GM21717 (cell line): Measurements from ENCODE around the gene SLC9C2.
"Not testable (repeated sequence)": the region's sequence is repeated elsewhere in the genome, so short reads cannot be mapped to it uniquely, and the experiment has no call there.

Experiments used
- ATAC-seq: cut with Tn5 transposase; IDR thresholded peaks from one replicate; pipeline ENCODE4 v1.9.1; 2021; ENCODE audit warnings: mild to moderate bottlenecking, moderate library complexity; ENCODE audit not compliant: unreplicated experiment

Gene SLC9C2

GRCh38 chr1:173529106-173529505 is 73.8 kb downstream of the SLC9C2 start:
- ATAC-seq = no peak

GRCh38 chr1:173527151-173527826 is 75.6 kb downstream of the SLC9C2 start:
- ATAC-seq = no peak

- no peak for ATAC-seq
Observed at GRCh38 chr1:173525926-173526325, 76.9 kb downstream of the SLC9C2 start.

- no peak for ATAC-seq
Observed at GRCh38 chr1:173523329-173523728, 79.5 kb downstream of the SLC9C2 start.

DNA sequence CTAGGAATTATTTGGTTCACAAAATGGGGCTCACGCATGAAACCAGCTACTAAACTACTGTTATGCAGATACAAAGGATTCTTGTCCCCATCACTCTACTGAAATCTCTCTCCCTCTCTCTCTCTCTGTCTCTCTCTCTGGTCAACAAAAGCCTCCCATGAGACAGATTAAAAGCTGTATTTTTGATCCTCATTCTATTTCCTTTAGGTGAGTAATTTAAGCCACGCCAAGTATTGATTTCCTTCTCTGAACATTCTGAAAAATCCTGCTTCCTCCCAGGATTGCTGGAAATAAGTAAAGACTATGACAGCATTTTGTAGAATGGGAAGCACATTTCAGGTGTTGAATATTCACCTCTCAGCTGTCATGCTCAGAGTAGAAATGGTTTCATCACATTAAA is 82.1 kb downstream of the SLC9C2 start:
- ATAC-seq = no peak

DNA sequence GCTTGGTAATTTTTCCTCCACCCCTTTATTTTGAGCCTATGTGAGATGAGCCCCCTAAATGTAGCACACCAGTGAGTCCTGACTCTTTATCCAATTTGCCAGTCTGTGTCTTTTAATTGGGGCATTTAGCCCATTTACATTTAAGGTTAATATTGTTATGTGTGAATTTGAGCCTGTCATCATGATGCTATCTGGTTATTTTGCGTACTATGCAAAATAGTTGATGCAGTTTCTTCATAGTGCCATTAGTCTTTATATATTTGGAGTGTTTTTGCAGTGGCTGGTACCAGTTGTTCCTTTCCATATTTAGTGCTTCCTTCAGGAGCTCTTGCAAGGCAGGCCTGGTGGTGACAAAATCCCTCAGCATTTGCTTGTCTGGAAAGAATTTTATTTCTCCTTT is 88.4 kb downstream of the SLC9C2 start:
- ATAC-seq = not testable (repeated sequence)

DNA sequence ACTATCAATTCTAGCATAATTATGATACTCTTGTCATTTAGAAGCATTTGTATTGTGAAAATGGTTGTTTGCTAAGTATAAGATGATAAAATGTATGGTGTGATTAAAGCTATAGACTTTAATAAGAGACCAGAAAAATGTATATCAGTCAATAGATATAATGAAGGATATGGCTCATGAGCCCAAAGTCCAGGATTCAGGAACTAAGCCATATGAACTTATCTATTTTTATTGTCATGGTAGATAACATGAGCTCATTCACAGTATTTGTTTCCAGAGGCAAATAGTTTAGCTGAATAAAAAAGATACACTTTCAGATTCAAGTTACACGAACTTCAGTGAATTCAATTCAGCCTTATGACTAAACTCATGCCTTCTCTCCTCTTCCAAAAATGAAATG is 93.1 kb downstream of the SLC9C2 start:
- ATAC-seq = no peak

DNA sequence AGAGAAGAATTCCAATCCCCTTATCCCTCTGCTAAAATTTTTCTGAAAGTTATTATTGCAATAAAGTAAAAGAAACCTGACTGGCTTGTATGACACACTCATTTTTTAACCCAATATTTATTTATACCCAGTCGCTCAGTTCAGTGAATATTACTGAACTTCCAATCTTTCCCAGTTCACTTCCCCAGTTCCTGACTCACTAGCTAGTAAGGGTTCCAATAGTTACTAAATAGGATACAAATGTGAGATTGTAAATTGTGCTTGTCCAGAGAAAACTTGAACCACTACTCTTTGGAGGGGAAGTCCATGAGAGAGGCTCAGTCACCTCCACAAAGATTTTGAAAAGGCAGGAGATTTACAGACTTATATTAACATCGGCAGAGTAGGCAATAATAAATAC is 94.3 kb downstream of the SLC9C2 start:
- ATAC-seq = no peak

DNA sequence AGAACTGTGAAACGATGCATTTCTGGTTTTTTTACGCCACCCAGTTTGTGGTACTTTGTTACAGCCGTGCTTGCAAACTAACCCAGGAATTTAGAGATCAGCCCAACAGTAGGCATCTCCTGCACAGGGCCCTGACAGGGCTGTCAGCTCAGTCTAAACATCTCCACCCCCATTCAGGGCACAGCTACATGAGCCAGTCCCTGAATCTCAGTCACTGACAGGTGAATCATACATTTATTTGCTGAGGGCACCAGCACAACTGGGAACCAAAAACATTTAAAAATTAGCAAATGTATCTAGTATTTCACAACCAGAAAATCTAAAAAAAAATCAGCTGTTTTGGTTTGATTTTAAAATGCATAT is 95.0 kb downstream of the SLC9C2 start:
- no peak for ATAC-seq

DNA sequence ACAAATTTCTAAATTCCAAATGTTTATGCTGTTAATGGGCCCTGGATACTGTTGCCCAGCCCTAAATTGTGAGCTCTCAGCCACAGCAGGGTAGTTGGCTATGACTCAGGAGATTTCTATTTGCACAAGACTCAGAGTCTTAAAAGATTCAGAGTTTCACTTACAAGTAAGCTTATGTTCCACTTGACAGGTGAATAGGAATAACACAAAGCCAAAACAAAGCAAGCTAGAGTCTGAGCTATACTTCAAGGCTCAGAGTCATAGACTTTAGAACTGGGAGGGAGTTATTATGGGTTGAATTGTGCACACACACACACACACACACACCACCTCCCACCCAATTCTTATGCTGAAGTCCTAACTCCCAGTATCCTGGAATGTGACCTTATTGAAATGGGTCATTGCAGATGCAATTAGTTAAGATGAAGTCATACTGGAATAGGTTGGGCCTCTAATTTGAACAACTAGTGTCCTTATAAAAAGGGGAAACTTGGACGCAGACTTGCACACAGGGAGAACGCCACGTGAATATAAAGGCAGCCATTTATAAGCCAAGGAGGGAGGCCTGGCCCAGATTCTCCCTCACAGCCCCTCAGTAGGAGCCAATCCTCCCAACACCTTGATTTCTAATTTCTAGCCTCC is 95.5 kb downstream of the SLC9C2 start:
- no peak for ATAC-seq

GRCh38 chr1:173506437-173506836 is 96.4 kb downstream of the SLC9C2 start:
- no peak for ATAC-seq

GRCh38 chr1:173505391-173505790 is 97.5 kb downstream of the SLC9C2 start:
- no peak for ATAC-seq

GRCh38 chr1:173504268-173504667 is 98.6 kb downstream of the SLC9C2 start:
- no peak for ATAC-seq

DNA sequence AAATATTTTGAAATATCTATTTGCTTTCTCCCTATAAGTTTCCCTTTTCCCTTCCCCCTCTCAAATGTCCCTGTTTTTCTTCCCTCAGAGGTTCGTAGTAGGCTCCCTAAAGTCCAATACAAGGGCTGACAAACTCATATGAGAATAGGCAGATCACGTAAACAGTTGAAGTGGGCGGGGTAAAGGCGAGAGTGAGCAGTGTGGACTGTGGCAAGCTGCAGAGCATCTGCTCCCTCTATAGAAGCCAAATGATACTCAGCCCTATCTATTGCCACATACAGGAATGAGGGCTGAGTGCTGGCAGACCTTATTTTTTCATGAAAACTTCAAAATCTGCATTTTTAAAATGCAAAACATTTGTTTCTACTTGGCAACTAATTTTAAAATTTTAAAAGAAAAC is 99.5 kb downstream of the SLC9C2 start:
- no peak for ATAC-seq

- no peak for ATAC-seq
Observed at GRCh38 chr1:173502104-173502503, 100.8 kb downstream of the SLC9C2 start.

DNA sequence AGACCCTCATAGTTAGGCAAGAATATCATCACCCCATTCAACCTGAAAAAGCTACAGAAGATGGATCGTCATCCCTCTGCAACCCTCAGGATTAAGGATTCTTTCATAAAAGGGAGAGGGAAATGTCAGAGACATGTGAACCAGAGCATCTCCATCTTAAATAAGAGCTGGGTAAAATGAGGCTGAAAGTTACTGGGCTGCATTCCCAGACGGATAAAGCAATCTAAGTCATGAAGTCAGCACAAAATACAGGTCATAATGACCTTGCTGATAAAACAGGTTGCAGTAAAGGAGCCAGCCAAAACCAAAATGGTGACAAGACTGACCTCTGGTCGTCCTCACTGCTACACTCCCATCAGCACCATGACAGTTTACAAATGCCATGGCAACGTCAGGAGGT is 103.1 kb downstream of the SLC9C2 start:
- no peak for ATAC-seq

- ATAC-seq = no peak
Observed at GRCh38 chr1:173496757-173497320, 106.0 kb downstream of the SLC9C2 start.

DNA sequence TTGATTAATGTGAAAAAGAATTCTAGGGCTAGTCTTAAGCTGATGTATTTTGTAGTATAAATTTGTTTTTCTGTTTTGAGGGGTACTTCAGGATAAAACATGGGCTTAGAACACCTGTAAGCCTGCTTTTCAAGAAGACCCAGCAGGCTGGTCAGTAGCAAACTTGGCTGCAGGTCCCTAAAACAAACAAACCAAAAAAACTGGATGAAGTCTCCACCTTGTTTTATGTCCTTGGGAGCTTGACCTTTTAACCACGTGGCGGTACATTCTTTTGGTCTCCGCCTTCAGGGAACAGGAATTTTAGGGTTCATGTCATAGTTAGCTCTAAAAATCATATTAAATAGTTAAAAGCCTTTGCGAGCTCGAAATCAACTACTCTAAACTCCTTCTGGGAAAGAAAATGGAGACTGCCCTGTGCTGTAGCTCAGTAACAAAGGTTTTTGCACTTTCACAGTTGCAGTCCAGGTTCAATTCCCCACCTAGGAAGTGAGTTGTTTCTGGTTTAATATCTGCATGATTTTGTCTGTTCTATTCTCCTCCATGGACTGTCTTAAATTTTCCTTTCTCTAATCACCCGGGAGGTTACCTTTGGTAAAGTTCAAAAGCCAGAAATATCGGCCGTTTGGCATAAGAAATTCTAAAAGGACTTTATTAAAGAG is 107.1 kb downstream of the SLC9C2 start:
- no peak for ATAC-seq

GRCh38 chr1:173493125-173493524 is 109.7 kb downstream of the SLC9C2 start:
- ATAC-seq = not testable (repeated sequence)

- no peak for ATAC-seq
Observed at GRCh38 chr1:173491508-173491907, 111.4 kb downstream of the SLC9C2 start.

- ATAC-seq = no peak
Observed at GRCh38 chr1:173489929-173490328, 112.9 kb downstream of the SLC9C2 start.

GRCh38 chr1:173489149-173489600 is 113.7 kb downstream of the SLC9C2 start:
- ATAC-seq = no peak
